ENCODE results near the gene ALOX12. TPM values are rescaled to one million over a fixed set of nuclear protein-coding genes. Genes with fewer than 3 reads are reported as not detected.

ALOX12 gene, protein sequence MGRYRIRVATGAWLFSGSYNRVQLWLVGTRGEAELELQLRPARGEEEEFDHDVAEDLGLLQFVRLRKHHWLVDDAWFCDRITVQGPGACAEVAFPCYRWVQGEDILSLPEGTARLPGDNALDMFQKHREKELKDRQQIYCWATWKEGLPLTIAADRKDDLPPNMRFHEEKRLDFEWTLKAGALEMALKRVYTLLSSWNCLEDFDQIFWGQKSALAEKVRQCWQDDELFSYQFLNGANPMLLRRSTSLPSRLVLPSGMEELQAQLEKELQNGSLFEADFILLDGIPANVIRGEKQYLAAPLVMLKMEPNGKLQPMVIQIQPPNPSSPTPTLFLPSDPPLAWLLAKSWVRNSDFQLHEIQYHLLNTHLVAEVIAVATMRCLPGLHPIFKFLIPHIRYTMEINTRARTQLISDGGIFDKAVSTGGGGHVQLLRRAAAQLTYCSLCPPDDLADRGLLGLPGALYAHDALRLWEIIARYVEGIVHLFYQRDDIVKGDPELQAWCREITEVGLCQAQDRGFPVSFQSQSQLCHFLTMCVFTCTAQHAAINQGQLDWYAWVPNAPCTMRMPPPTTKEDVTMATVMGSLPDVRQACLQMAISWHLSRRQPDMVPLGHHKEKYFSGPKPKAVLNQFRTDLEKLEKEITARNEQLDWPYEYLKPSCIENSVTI
- not detected in 2 replicates for total RNA-seq

DNA sequence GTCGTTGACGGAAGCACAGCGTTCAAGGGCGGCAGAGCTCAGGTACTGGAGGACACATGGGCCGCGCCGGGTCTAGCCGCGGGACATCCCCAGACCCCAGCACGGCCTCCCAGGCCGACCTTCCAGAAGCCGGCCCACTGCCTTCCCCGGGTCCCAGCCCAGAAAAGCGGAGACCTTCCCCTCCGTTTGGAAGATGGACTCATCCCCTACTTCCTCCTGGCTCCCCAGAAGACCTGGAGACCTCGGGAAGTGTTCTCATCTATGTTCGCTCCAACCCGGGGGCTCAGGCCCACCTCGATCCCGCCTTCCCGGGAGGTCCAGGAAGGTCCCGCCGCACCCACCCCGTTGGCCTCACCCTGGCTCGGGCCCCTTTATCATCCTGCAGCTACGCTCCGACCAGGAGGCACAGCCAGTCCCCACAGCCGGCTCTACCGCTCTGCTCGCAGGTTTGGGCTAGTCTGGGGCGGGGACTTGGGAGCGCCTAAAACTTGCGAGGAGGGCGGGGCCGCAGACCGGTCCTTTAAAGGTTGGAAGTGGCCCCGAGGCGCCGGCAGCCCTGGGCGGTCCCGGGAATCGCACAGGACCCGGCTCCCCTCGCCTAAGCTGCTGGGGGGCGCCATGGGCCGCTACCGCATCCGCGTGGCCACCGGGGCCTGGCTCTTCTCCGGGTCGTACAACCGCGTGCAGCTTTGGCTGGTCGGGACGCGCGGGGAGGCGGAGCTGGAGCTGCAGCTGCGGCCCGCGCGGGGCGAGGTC is at the start of gene ALOX12:
Gene ALOX12 (plus strand): TSS at position 550 of the 756 bp plus-strand sequence. CDS start 69 bp downstream, at position 619.
- no peak within 1 kb of the TSS for H2AFZ ChIP-seq (ENCODE audit: low read length)
- H3K27ac ChIP-seq (ENCODE audit: low read depth, low read length) = no peak within 1 kb of the TSS
- no peaks in the 10 kb centered on the region for H3K9me3 ChIP-seq (ENCODE audit: low read depth, low read length)
- H4K20me1 ChIP-seq (ENCODE audit: insufficient read depth, low read length) = peaks cover 3% of the 10 kb centered on the region
- TF ChIP-seq, protein P1, sequence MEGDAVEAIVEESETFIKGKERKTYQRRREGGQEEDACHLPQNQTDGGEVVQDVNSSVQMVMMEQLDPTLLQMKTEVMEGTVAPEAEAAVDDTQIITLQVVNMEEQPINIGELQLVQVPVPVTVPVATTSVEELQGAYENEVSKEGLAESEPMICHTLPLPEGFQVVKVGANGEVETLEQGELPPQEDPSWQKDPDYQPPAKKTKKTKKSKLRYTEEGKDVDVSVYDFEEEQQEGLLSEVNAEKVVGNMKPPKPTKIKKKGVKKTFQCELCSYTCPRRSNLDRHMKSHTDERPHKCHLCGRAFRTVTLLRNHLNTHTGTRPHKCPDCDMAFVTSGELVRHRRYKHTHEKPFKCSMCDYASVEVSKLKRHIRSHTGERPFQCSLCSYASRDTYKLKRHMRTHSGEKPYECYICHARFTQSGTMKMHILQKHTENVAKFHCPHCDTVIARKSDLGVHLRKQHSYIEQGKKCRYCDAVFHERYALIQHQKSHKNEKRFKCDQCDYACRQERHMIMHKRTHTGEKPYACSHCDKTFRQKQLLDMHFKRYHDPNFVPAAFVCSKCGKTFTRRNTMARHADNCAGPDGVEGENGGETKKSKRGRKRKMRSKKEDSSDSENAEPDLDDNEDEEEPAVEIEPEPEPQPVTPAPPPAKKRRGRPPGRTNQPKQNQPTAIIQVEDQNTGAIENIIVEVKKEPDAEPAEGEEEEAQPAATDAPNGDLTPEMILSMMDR (IDR thresholded peaks at IDR 0.05; ENCODE audit: extremely low read depth, low read depth, low read length) = no peak
- H3K4me3 ChIP-seq (ENCODE audit: insufficient read depth, low read length) = peak within 1 kb of the TSS; percentile 30
- peaks cover 18% of the 10 kb centered on the region for H3K36me3 ChIP-seq (ENCODE audit: insufficient read depth, low read length)
- no peaks in the 10 kb centered on the region for H3K27me3 ChIP-seq (ENCODE audit: insufficient read depth, low read length)
- DNase-seq (ENCODE audit: insufficient read length, low spot score, missing footprints) = no peak
- no peaks in the 10 kb centered on the region for H3K79me2 ChIP-seq (ENCODE audit: insufficient read depth, low read length)
- H3K4me2 ChIP-seq (ENCODE audit: insufficient read depth, low read length) = peak within 1 kb of the TSS; percentile 28
- H3K4me1 ChIP-seq (ENCODE audit: insufficient read depth, low read length) = no peaks in the 10 kb centered on the region

DNA sequence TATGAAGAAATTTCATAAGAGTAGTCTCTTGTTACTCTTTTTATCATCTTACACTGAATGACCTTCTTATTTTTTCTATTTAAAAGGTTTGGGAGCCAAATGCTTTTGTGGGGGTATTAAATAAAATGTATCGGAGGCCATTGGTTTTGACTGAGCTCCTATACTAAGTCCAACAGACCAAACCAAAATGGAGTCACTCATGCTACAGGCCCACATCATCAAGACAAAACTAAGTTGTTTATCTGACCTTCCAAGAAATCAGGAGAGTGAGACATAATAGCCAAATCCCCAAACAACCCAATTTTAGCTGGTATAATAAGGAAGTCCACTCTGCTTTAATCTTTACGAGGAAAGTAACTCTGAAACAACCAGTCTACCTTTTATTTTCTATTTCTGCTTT is 48.1 kb upstream of the ALOX12 start:
- Histone ChIP-seq H2AFZ (ENCODE audit: low read length) (no peak overlapping the region), H3K4me1 (ENCODE audit: insufficient read depth, low read length) (no peaks in the 10 kb centered on the region)

DNA sequence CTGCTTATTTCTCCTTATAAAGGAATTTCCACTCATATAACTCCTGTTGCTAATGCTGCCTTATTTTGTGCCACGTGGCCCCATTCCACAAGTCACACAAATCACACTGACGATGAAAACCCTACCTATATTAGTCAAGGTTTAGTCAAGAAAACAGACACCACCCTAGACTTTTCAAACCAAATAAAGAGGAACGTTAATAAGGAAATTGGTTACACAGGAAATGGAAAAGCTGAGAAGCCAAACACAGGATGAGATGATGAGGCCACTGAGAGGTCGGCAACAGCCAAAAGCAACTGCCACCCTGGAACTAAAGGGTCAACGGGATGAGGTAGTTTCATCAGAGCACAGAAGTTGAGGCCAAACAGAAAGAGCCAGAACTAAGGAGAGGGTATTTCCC is 47.3 kb upstream of the ALOX12 start:
- Histone ChIP-seq H3K79me2 (ENCODE audit: insufficient read depth, low read length) (no peaks in the 10 kb centered on the region), H3K4me2 (ENCODE audit: insufficient read depth, low read length) (no peak overlapping the region), H3K36me3 (ENCODE audit: insufficient read depth, low read length) (no peaks in the 10 kb centered on the region), H3K4me1 (ENCODE audit: insufficient read depth, low read length) (no peaks in the 10 kb centered on the region), H3K9me3 (ENCODE audit: low read depth, low read length) (no peaks in the 10 kb centered on the region), H3K27ac (ENCODE audit: low read depth, low read length) (no peak overlapping the region), H3K4me3 (ENCODE audit: insufficient read depth, low read length) (no peak overlapping the region), H2AFZ (ENCODE audit: low read length) (peak overlapping the region; percentile 16), H4K20me1 (ENCODE audit: insufficient read depth, low read length) (no peaks in the 10 kb centered on the region), H3K27me3 (ENCODE audit: insufficient read depth, low read length) (no peaks in the 10 kb centered on the region)
- TF ChIP-seq, protein P1 (IDR thresholded peaks at IDR 0.05; ENCODE audit: extremely low read depth, low read depth, low read length) = no peak
- no peak for DNase-seq (ENCODE audit: insufficient read length, low spot score, missing footprints)

More for the DNA sequence above, 48.1 kb upstream of the ALOX12 start:
- DNase-seq (ENCODE audit: insufficient read length, low spot score, missing footprints) = no peak
- Histone ChIP-seq H3K36me3 (ENCODE audit: insufficient read depth, low read length) (no peaks in the 10 kb centered on the region), H3K79me2 (ENCODE audit: insufficient read depth, low read length) (no peaks in the 10 kb centered on the region), H3K9me3 (ENCODE audit: low read depth, low read length) (no peaks in the 10 kb centered on the region), H3K27me3 (ENCODE audit: insufficient read depth, low read length) (no peaks in the 10 kb centered on the region), H3K4me2 (ENCODE audit: insufficient read depth, low read length) (no peak overlapping the region), H3K27ac (ENCODE audit: low read depth, low read length) (no peak overlapping the region), H3K4me3 (ENCODE audit: insufficient read depth, low read length) (no peak overlapping the region), H4K20me1 (ENCODE audit: insufficient read depth, low read length) (no peaks in the 10 kb centered on the region)
- TF ChIP-seq, protein P1 (IDR thresholded peaks at IDR 0.05; ENCODE audit: extremely low read depth, low read depth, low read length) = no peak
